Measurements from ENCODE around the gene MFSD11. TPM values are rescaled to one million over a fixed set of nuclear protein-coding genes. Genes with fewer than 3 reads are reported as not detected.
"Not testable (repeated sequence)": the region's sequence is repeated elsewhere in the genome, so short reads cannot be mapped to it uniquely, and the experiment has no call there.

Gene MFSD11
- total and polyA plus RNA-seq, 8 donors: 5.9 to 14.6 (median 10.1) TPM

- no peaks in the 10 kb centered on the region for H3K27me3 ChIP-seq
- peak in 5 of 6 donors; percentile 52 to 76 (median 65) for DNase-seq
- FAIRE-seq: no peak
- H3K9me3 ChIP-seq: no peaks in the 10 kb centered on the region
- TF ChIP-seq CTCF (IDR thresholded peaks at IDR 0.05): no peak
- intact Hi-C loops (cut with DNase I): loop anchor here in 1 of 3 donors (10.0 kb wide), 1 partner anchor 175 kb away; the partner anchor contains the start of gene CYGB
- ATAC-seq: peak; percentile 35 to 69 (median 57)
- peaks cover 8 to 12% (median 10%) of the 10 kb centered on the region in 3 donors for H3K4me1 ChIP-seq
- H3K4me3 ChIP-seq: peak overlapping the region; percentile 49 to 69 (median 60)
- peaks cover 0 to 4% (median 0%) of the 10 kb centered on the region in 3 donors for H3K36me3 ChIP-seq
- peak overlapping the region; percentile 76 to 81 (median 78) for H3K27ac ChIP-seq
- WGBS, 2 donors: 62 to 67% methylated on average over 29 of the region's 29 CpGs
Observed at GRCh38 chr17:76709077-76709950, 28.6 kb upstream of the MFSD11 start.

- Histone ChIP-seq H3K27ac (peak overlapping the region; percentile 76 to 81 (median 78)), H3K4me3 (peak overlapping the region; percentile 49 to 69 (median 60)), H3K4me1 (peaks cover 8 to 13% (median 12%) of the 10 kb centered on the region in 3 donors)
- FAIRE-seq, H3K27me3 ChIP-seq, H3K36me3 ChIP-seq, H3K9me3 ChIP-seq: not testable (repeated sequence)
- ATAC-seq (peak in 3 of 4 donors; percentile 31 to 62 (median 44)), DNase-seq (peak in 4 of 6 donors; percentile 55 to 78 (median 66))
- intact Hi-C loops (cut with DNase I): loop anchor here in 1 of 3 donors (10.0 kb wide), 1 partner anchor 175 kb away; the partner anchor contains the start of gene CYGB
- WGBS, 2 donors: 3 to 4% methylated on average over 21 to 52 of the region's 79 CpGs
Observed at GRCh38 chr17:76709951-76710862, 27.7 kb upstream of the MFSD11 start.

- Histone ChIP-seq H3K4me1 (peaks cover 8 to 16% (median 12%) of the 10 kb centered on the region in 3 donors), H3K9me3 (no peaks in the 10 kb centered on the region), H3K27me3 (no peaks in the 10 kb centered on the region), H3K27ac (peak within 1 kb of the TSS; percentile 76 to 81 (median 78)), H3K36me3 (peaks cover 3 to 12% (median 3%) of the 10 kb centered on the region in 3 donors), H3K4me3 (peak within 1 kb of the TSS; percentile 49 to 69 (median 60))
- intact Hi-C loops (cut with DNase I): no loop called here
- DNase-seq (peak in 5 of 6 donors; percentile 73 to 88 (median 76)), FAIRE-seq (no peak), ATAC-seq (peak; percentile 65 to 81 (median 75))
- TF ChIP-seq CTCF (IDR thresholded peaks at IDR 0.05): no peak
- WGBS, 2 donors: 2 to 4% methylated on average over 26 to 55 of the region's 56 CpGs
Observed at GRCh38 chr17:76710863-76711611, 26.9 kb upstream of the MFSD11 start, which contains the start of gene MXRA7. Gene MXRA7, minus strand, starts transcription at chr17:76710965. Its CDS starts 19 bp downstream, at chr17:76710946.

GRCh38 chr17:76712321-76712720 is 25.6 kb upstream of the MFSD11 start:
- FAIRE-seq; H3K27ac ChIP-seq; H3K4me3 ChIP-seq; intact Hi-C loops (cut with DNase I); ATAC-seq; H3K9me3 ChIP-seq; H3K27me3 ChIP-seq: not testable (repeated sequence)
- WGBS, 2 donors: 64 to 75% methylated on average over 7 of the region's 7 CpGs
- peak in 1 of 6 donors; percentile 2 for DNase-seq
- Histone ChIP-seq H3K4me1 (peaks cover 8 to 16% (median 12%) of the 10 kb centered on the region in 3 donors), H3K36me3 (peaks cover 4 to 25% (median 9%) of the 10 kb centered on the region in 3 donors)

GRCh38 chr17:76713765-76714164 is 24.2 kb upstream of the MFSD11 start:
- no peak for TF ChIP-seq CTCF (IDR thresholded peaks at IDR 0.05)
- no peak for FAIRE-seq
- Histone ChIP-seq H3K36me3 (peaks cover 4 to 39% (median 11%) of the 10 kb centered on the region in 3 donors), H3K9me3 (no peaks in the 10 kb centered on the region), H3K4me3 (no peak overlapping the region), H3K4me1 (peaks cover 7 to 13% (median 8%) of the 10 kb centered on the region in 3 donors), H3K27me3 (no peaks in the 10 kb centered on the region), H3K27ac (no peak overlapping the region)
- intact Hi-C loops (cut with DNase I): no loop called here
- ATAC-seq: no peak
- WGBS, 2 donors: 91 to 94% methylated on average over 7 of the region's 7 CpGs
- peak in 1 of 6 donors; percentile 15 for DNase-seq

Data from pancreas (tissue), 10 donors.